GM23248 (cell line): ENCODE results near the gene ISM1.

ENCODE experiments used
- EZH2 ChIP-seq: fragments of 200-600 bp; sonication (generic); IDR thresholded peaks from 2 replicates; pipeline ENCODE4 v1.6.1; 2018; ENCODE audit warnings: antibody characterized with exemption, mild to moderate bottlenecking; ENCODE audit not compliant: insufficient read depth, poor library complexity, severe bottlenecking
- EZH2phosphoT487 ChIP-seq: fragments of 200-600 bp; sonication (generic); IDR thresholded peaks from 2 replicates; pipeline ENCODE4 v1.6.1; 2018; ENCODE audit warnings: antibody characterized with exemption, moderate library complexity, mild to moderate bottlenecking, low read depth; ENCODE audit not compliant: insufficient read depth

- TF ChIP-seq EZH2phosphoT487 (no peak), EZH2 (no peak)
These were observed 33.2 kb upstream of the ISM1 start for GRCh38 chr20:13187899-13188298.
